Ovary (tissue), 9 donors: ENCODE measurements around the gene MYMX. TPM values are rescaled to one million over a fixed set of nuclear protein-coding genes. Genes with fewer than 3 reads are reported as not detected.
A peak's percentile ranks its signal among the peaks of the same experiment; 100 is the strongest.

Experiments used
- DNase-seq, 5 donors: peaks; one replicate each; pipeline ENCODE4 v3.0.0-alpha.2; 2019 to 2020
- H3K27ac ChIP-seq, 2 donors: fragments of 200-600 bp; one replicate each; pipeline versions ENCODE4 v1.5.1 to v1.8.0; 2019 to 2022
- H3K27me3 ChIP-seq: fragments of 200-600 bp; one replicate; pipeline ENCODE4 v1.8.0; 2022
- H3K36me3 ChIP-seq: fragments of 200-600 bp; sonication (generic); one replicate; pipeline ENCODE4 v1.5.1; 2019
- H3K4me1 ChIP-seq: one replicate; pipeline ENCODE4 v1.8.1; 2013; ENCODE audit warnings: mild to moderate bottlenecking, moderate library complexity; ENCODE audit not compliant: insufficient read depth
- H3K4me3 ChIP-seq: fragments of 200-600 bp; sonication (generic); one replicate; pipeline ENCODE4 v1.5.1; 2017
- H3K9me3 ChIP-seq, 2 donors: fragments of 200-600 bp in 1 of 2; sonication (generic) in 1 of 2; one replicate each; pipeline versions ENCODE4 v1.5.1 to v1.8.1; 2013 to 2019; ENCODE audit warnings: mild to moderate bottlenecking in 1 of 2, moderate library complexity in 1 of 2
- CTCF ChIP-seq, 3 donors: fragments of 450-650 bp in 2 of 3; fragments of 200-600 bp in 1 of 3; IDR thresholded peaks; one replicate each; pipeline versions ENCODE4 v1.5.1 to v1.8.0; 2016 to 2022; ENCODE audit warnings: antibody characterized with exemption in 3 of 3, mild to moderate bottlenecking in 1 of 3
- EP300 ChIP-seq: sonication (generic); formaldehyde crosslinking; IDR thresholded peaks from one replicate; pipeline ENCODE4 v1.6.1; 2017; ENCODE audit warnings: antibody characterized with exemption
- POLR2A ChIP-seq: fragments of 450-650 bp; IDR thresholded peaks from one replicate; pipeline ENCODE4 v1.6.1; 2017; ENCODE audit warnings: antibody characterized with exemption, mild to moderate bottlenecking, moderate library complexity
- WGBS, 3 donors: extraction: QIAGEN DNeasy Blood & Tissue Kit in 1 of 3; methylation state at CpG; one replicate each; pipeline versions ENCODE4 v1.1.5 to v1.1.7; 2013 to 2017; 5-methylcytosine and 5-hydroxymethylcytosine counted together
- intact Hi-C, 4 donors: fragments of 100-400 bp; cut with DNase I; formaldehyde crosslinking; loops; one replicate each; pipeline versions ENCODE4 v1.11.0 to v1.15.1; 2022 to 2023
- polyA plus RNA-seq, 2 donors: library from polyadenylated mRNA; stranded (reverse); fragments of 200-250 nt in 1 of 2; fragments of 350-450 nt in 1 of 2; fragmentation: Illumina TruSeq in 1 of 2; extraction: RNeasy Lipid Tissue Mini Kit (QIAGEN cat#74804) in 1 of 2; gene quantifications; one replicate each; pipeline ENCODE4 v1.2.3, GENCODE V29; 2013 to 2014
- total RNA-seq, 7 donors: library from RNA; depleted of rRNA in 2 of 7; stranded (reverse); fragments of >200 nt in 2 of 7; fragmentation: NEBNext Ultra II Directional in 3 of 7; extraction: Animal tissue kit (Norgen Biotek cat#: 25700) in 3 of 7; gene quantifications; one replicate each; pipeline versions ENCODE4 v1.1.0 to v1.2.4, GENCODE V29; 2016 to 2023
- donor health status: DM: no; HTN: no; CAD: no; lungs with moderate emphysema.
- donor health status: DM: no; HTN: no; CAD: no.
- donor health status: Bipolar disorder and iron deficiency.
- donor health status: DM: yes; HTN: yes; CAD: no.
- donor health status: DM: no; HTN: no; CAD: no.
- donor health status: DM: yes; HTN: yes; CAD: no.

MYMX gene
- total and polyA plus RNA-seq, 9 donors: 0.40 to 0.50 (median 0.42) TPM; not detected in 5

GRCh38 chr6:44245391-44245911, 28.7 kb downstream of the MYMX start:
- TF ChIP-seq EP300: no peak
- TF ChIP-seq CTCF (IDR thresholded peaks at IDR 0.05): no peak
- TF ChIP-seq POLR2A: no peak
- Histone ChIP-seq H3K9me3 (no peaks in the 10 kb centered on the region), H3K27me3 (no peaks in the 10 kb centered on the region), H3K4me1 (peaks cover 16% of the 10 kb centered on the region), H3K36me3 (no peaks in the 10 kb centered on the region), H3K4me3 (peak overlapping the region; percentile 86), H3K27ac (peak overlapping the region; percentile 95 to 99)
- WGBS, 3 donors: 63 to 65% (median 63%) methylated on average over 12 of the region's 12 CpGs
- intact Hi-C loops: no loop called here
- DNase-seq: no peak

GRCh38 chr6:44245912-44246662, 29.4 kb downstream of the MYMX start:
- H3K9me3 ChIP-seq: no peaks in the 10 kb centered on the region
- H3K27ac ChIP-seq: peak overlapping the region; percentile 95 to 99
- intact Hi-C loops: no loop called here
- peak; percentile 91 to 96 (median 95) for DNase-seq
- WGBS, 3 donors: 0 to 1% (median 0%) methylated on average over 57 to 62 of the region's 62 CpGs
- H3K4me3 ChIP-seq: peak overlapping the region; percentile 86
- TF ChIP-seq CTCF (IDR thresholded peaks at IDR 0.05) (peak in 1 of 3 donors; percentile 7), EP300 (no peak)
- H3K4me1 ChIP-seq: peaks cover 16% of the 10 kb centered on the region
- H3K36me3 ChIP-seq: peaks cover 1% of the 10 kb centered on the region
- H3K27me3 ChIP-seq: no peaks in the 10 kb centered on the region

- H3K36me3 ChIP-seq: peaks cover 2% of the 10 kb centered on the region
- 0% methylated on average over 34 of the region's 34 CpGs for whole genome bisulfite sequencing, 3 donors
- peak within 1 kb of the TSS; percentile 95 to 99 for H3K27ac ChIP-seq
- peak within 1 kb of the TSS; percentile 86 for H3K4me3 ChIP-seq
- peak; percentile 93 to 98 (median 94) for DNase-seq
- no peaks in the 10 kb centered on the region for H3K27me3 ChIP-seq
- no peaks in the 10 kb centered on the region for H3K9me3 ChIP-seq
- TF ChIP-seq EP300 (peak; percentile 30), CTCF (IDR thresholded peaks at IDR 0.05) (peak in 1 of 3 donors; percentile 2), POLR2A (peak; percentile 97)
- peaks cover 16% of the 10 kb centered on the region for H3K4me1 ChIP-seq
- intact Hi-C loops: no loop called here
These were observed 30.1 kb downstream of the MYMX start, which contains the start of gene HSP90AB1 for GRCh38 chr6:44246663-44247337. TSS of gene HSP90AB1 (plus strand) at chr6:44247101. CDS start at chr6:44248630, 1,529 bp downstream.

GRCh38 chr6:44247338-44248302, 30.9 kb downstream of the MYMX start:
- no peaks in the 10 kb centered on the region for H3K27me3 ChIP-seq
- peak overlapping the region; percentile 95 to 99 for H3K27ac ChIP-seq
- H3K9me3 ChIP-seq: no peaks in the 10 kb centered on the region
- 0% methylated on average over 50 to 52 of the region's 52 CpGs for WGBS, 3 donors
- peak; percentile 63 to 79 (median 76) for DNase-seq
- peak; percentile 6 for TF ChIP-seq POLR2A
- TF ChIP-seq CTCF (IDR thresholded peaks at IDR 0.05): no peak
- TF ChIP-seq EP300: no peak
- H3K36me3 ChIP-seq: peaks cover 2% of the 10 kb centered on the region
- intact Hi-C loops: no loop called here
- peaks cover 16% of the 10 kb centered on the region for H3K4me1 ChIP-seq
- peak overlapping the region; percentile 86 for H3K4me3 ChIP-seq
